ENCODE measurements around the gene INHBA. TPM values are rescaled to one million over a fixed set of nuclear protein-coding genes. Genes with fewer than 3 reads are reported as not detected.

INHBA gene
- total and polyA plus RNA-seq, 2 of the 4 experiments (the other 2 are of a cell fraction): 60.2 to 112 TPM

DNA sequence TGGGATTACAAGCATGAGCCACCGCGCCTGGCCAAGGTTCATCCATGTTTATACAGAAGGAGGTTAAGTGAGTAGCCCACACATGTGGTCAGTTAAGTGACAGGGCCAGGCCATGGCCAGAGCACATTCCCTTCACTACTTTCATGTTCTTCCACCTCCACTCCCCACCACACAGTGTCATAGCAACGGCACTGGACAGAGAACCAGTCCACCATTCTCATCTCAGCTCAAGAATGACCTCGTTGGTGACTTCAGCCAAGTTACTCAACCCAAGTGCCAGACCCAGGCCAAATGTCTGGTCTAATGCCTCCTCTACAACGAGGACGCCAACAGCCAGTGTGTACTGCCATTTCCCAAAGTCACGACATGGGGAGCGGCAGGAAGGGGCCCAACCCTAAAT, 62.4 kb downstream of the INHBA start:
- Histone ChIP-seq H3K4me3 (ENCODE audit: insufficient read depth, low read depth, low read length) (no peak overlapping the region), H3K27me3 (ENCODE audit: control insufficient read depth, insufficient read depth, low read length) (no peaks in the 10 kb centered on the region), H3K23ac (ENCODE audit: low read depth, low read length) (no peak overlapping the region), H2BK5ac (ENCODE audit: low read depth, low read length, poor library complexity, severe bottlenecking) (no peak overlapping the region), H3K4ac (ENCODE audit: low read depth, low read length) (no peak overlapping the region), H4K8ac (ENCODE audit: low read depth in 2 of 2, low read length in 2 of 2) (no peak overlapping the region; a peak in 1 of 4 replicates), H4K91ac (ENCODE audit: insufficient read depth, low read depth, low read length) (no peak overlapping the region), H3K18ac (ENCODE audit: low read depth, low read length) (no peak overlapping the region), H3K36me3 (ENCODE audit: control insufficient read depth, insufficient read depth, low read length) (no peaks in the 10 kb centered on the region), H4K5ac (ENCODE audit: low read depth, low read length) (no peak overlapping the region), H2BK15ac (ENCODE audit: low read depth, low read length) (no peak overlapping the region), H2BK20ac (ENCODE audit: low read depth, low read length) (no peak overlapping the region), H2BK120ac (ENCODE audit: low read depth, low read length) (no peak overlapping the region), H3K4me2 (ENCODE audit: low read depth, low read length) (no peak overlapping the region), H3K56ac (ENCODE audit: extremely low read depth, insufficient read depth, low read length) (no peak overlapping the region), H3K9ac (ENCODE audit: low read depth, low read length) (no peak overlapping the region), H4K20me1 (ENCODE audit: insufficient read depth, low read length) (no peaks in the 10 kb centered on the region), H2AK9ac (replicated peaks; ENCODE audit: low read depth, low read length, poor library complexity) (no peak overlapping the region), H3K9me1 (ENCODE audit: insufficient read depth, low read length) (no peaks in the 10 kb centered on the region), H3K79me1 (ENCODE audit: low read depth in 1 of 2, low read length in 2 of 2) (no peaks in the 10 kb centered on the region), H3K9me3 (ENCODE audit: control insufficient read depth, insufficient read depth, low read length) (no peaks in the 10 kb centered on the region), H3K4me1 (ENCODE audit: control insufficient read depth, insufficient read depth, low read length) (no peaks in the 10 kb centered on the region; the same call in 1 of the 2 replicates), H3K14ac (replicated peaks; ENCODE audit: low read depth, low read length) (no peak overlapping the region), H2AFZ (replicated peaks; ENCODE audit: low read length, poor library complexity) (peak overlapping the region; percentile 29), H2AK5ac (ENCODE audit: low read depth, low read length) (peak overlapping the region; percentile 24; the same call in 1 of the 2 replicates), H3K27ac (ENCODE audit: insufficient read depth, low read length) (no peak overlapping the region)
- DNase-seq (peak; percentile 8), ATAC-seq (ENCODE audit: low read depth) (no peak)
- no TSS peak for BruUV-seq (replicated peaks)
- 90% methylated on average over 2 of the region's 8 CpGs; no CpG with 5 or more reads in 1 of the 2 experiments for WGBS, 2 experiments (ENCODE audit: extremely low coverage in 2 of 2, insufficient read length in 1 of 2)
- no peak for TF ChIP-seq FOS (IDR thresholded peaks at IDR 0.05; ENCODE audit: low read depth, low read length)
- no peak for TF ChIP-seq SMC3 (IDR thresholded peaks at IDR 0.05; ENCODE audit: low read depth, low read length)
- no peak for TF ChIP-seq RCOR1 (IDR thresholded peaks at IDR 0.05; ENCODE audit: insufficient replicate concordance, low read length)
- no peak for TF ChIP-seq BHLHE40 (IDR thresholded peaks at IDR 0.05; ENCODE audit: low read depth, low read length)
- no peak for TF ChIP-seq CHD1 (IDR thresholded peaks at IDR 0.05; ENCODE audit: low read depth, low read length)
- intact Hi-C loops (cut with micrococcal nuclease): no loop called here
- ChIA-PET POLR2A (ENCODE audit: unreplicated experiment) (no interaction called here), CTCF (no interaction called here)
- dilution Hi-C loops (cut with HindIII; ENCODE audit: low sequenced_read_pairs, unreplicated experiment): no loop called here
- in situ Hi-C loops (cut with MboI; ENCODE audit: low sequenced_read_pairs): no loop called here

Data from IMR-90 (cell line).